ENCODE data around the gene GBP1.
A peak's percentile ranks its signal among the peaks of the same experiment; 100 is the strongest.

The GBP1 gene

GRCh38 chr1:89065079-89065868 lies at the start of gene GBP1:
TSS of gene GBP1 (minus strand) at chr1:89065208. CDS start at chr1:89063234, 1,974 bp downstream.
- H3K27ac ChIP-seq (ENCODE audit: low read depth, low read length), result peak within 1 kb of the TSS; percentile 85
- H3K4me1 ChIP-seq (ENCODE audit: control insufficient read depth, insufficient read depth, low read length, unreplicated experiment), result peaks cover 18% of the 10 kb centered on the region
- peak within 1 kb of the TSS; percentile 43 for H2AFZ ChIP-seq (ENCODE audit: low read length, unreplicated experiment)
- H3K27me3 ChIP-seq (ENCODE audit: insufficient read depth, low read length), result no peaks in the 10 kb centered on the region
- H3K79me2 ChIP-seq (ENCODE audit: control insufficient read depth, insufficient read depth, low read length, unreplicated experiment), result peaks cover 34% of the 10 kb centered on the region
- H3K4me3 ChIP-seq (ENCODE audit: low read depth, low read length), result peak within 1 kb of the TSS; percentile 78
- H3K36me3 ChIP-seq (ENCODE audit: insufficient read depth, low read length), result peaks cover 14% of the 10 kb centered on the region

- Histone ChIP-seq H3K27me3 (ENCODE audit: insufficient read depth, low read length) (no peaks in the 10 kb centered on the region), H3K36me3 (ENCODE audit: insufficient read depth, low read length) (peaks cover 21% of the 10 kb centered on the region), H3K4me1 (ENCODE audit: control insufficient read depth, insufficient read depth, low read length, unreplicated experiment) (no peaks in the 10 kb centered on the region), H3K79me2 (ENCODE audit: control insufficient read depth, insufficient read depth, low read length, unreplicated experiment) (no peaks in the 10 kb centered on the region), H3K27ac (ENCODE audit: low read depth, low read length) (no peak overlapping the region), H3K4me3 (ENCODE audit: low read depth, low read length) (no peak overlapping the region), H2AFZ (ENCODE audit: low read length, unreplicated experiment) (no peak overlapping the region)
Observed at GRCh38 chr1:89114662-89115061, 49.7 kb upstream of the GBP1 start.

GRCh38 chr1:89112871-89113613 lies 48.0 kb upstream of the GBP1 start:
- no peaks in the 10 kb centered on the region for H3K79me2 ChIP-seq (ENCODE audit: control insufficient read depth, insufficient read depth, low read length, unreplicated experiment)
- H3K27me3 ChIP-seq (ENCODE audit: insufficient read depth, low read length), result no peaks in the 10 kb centered on the region
- no peak overlapping the region for H3K4me3 ChIP-seq (ENCODE audit: low read depth, low read length)
- H3K36me3 ChIP-seq (ENCODE audit: insufficient read depth, low read length), result peaks cover 6% of the 10 kb centered on the region
- no peaks in the 10 kb centered on the region for H3K4me1 ChIP-seq (ENCODE audit: control insufficient read depth, insufficient read depth, low read length, unreplicated experiment)
- no peak overlapping the region for H2AFZ ChIP-seq (ENCODE audit: low read length, unreplicated experiment)
- H3K27ac ChIP-seq (ENCODE audit: low read depth, low read length), result no peak overlapping the region

GRCh38 chr1:89104687-89105086 lies 39.7 kb upstream of the GBP1 start:
- no peaks in the 10 kb centered on the region for H3K27me3 ChIP-seq (ENCODE audit: insufficient read depth, low read length)
- H3K36me3 ChIP-seq (ENCODE audit: insufficient read depth, low read length), result peaks cover 7% of the 10 kb centered on the region; the same call in 1 of the 2 replicates
- no peak overlapping the region for H2AFZ ChIP-seq (ENCODE audit: low read length, unreplicated experiment)
- no peaks in the 10 kb centered on the region for H3K79me2 ChIP-seq (ENCODE audit: control insufficient read depth, insufficient read depth, low read length, unreplicated experiment)
- H3K27ac ChIP-seq (ENCODE audit: low read depth, low read length), result no peak overlapping the region
- H3K4me1 ChIP-seq (ENCODE audit: control insufficient read depth, insufficient read depth, low read length, unreplicated experiment), result no peaks in the 10 kb centered on the region
- no peak overlapping the region for H3K4me3 ChIP-seq (ENCODE audit: low read depth, low read length)

- Histone ChIP-seq H3K27me3 (ENCODE audit: insufficient read depth, low read length) (no peaks in the 10 kb centered on the region), H3K36me3 (ENCODE audit: insufficient read depth, low read length) (peaks cover 7% of the 10 kb centered on the region; the same call in 1 of the 2 replicates), H3K4me3 (ENCODE audit: low read depth, low read length) (no peak overlapping the region), H3K79me2 (ENCODE audit: control insufficient read depth, insufficient read depth, low read length, unreplicated experiment) (no peaks in the 10 kb centered on the region), H3K4me1 (ENCODE audit: control insufficient read depth, insufficient read depth, low read length, unreplicated experiment) (no peaks in the 10 kb centered on the region), H2AFZ (ENCODE audit: low read length, unreplicated experiment) (no peak overlapping the region), H3K27ac (ENCODE audit: low read depth, low read length) (no peak overlapping the region)
Observed at GRCh38 chr1:89104147-89104546, 39.1 kb upstream of the GBP1 start.

GRCh38 chr1:89102021-89102420 lies 37.0 kb upstream of the GBP1 start:
- Histone ChIP-seq H3K4me1 (ENCODE audit: control insufficient read depth, insufficient read depth, low read length, unreplicated experiment) (no peaks in the 10 kb centered on the region), H3K79me2 (ENCODE audit: control insufficient read depth, insufficient read depth, low read length, unreplicated experiment) (no peaks in the 10 kb centered on the region), H2AFZ (ENCODE audit: low read length, unreplicated experiment) (no peak overlapping the region), H3K36me3 (ENCODE audit: insufficient read depth, low read length) (peaks cover 7% of the 10 kb centered on the region; the same call in 1 of the 2 replicates), H3K4me3 (ENCODE audit: low read depth, low read length) (no peak overlapping the region), H3K27me3 (ENCODE audit: insufficient read depth, low read length) (no peaks in the 10 kb centered on the region), H3K27ac (ENCODE audit: low read depth, low read length) (no peak overlapping the region)

GRCh38 chr1:89100412-89100811 lies 35.4 kb upstream of the GBP1 start:
- Histone ChIP-seq H2AFZ (ENCODE audit: low read length, unreplicated experiment) (no peak overlapping the region), H3K79me2 (ENCODE audit: control insufficient read depth, insufficient read depth, low read length, unreplicated experiment) (no peaks in the 10 kb centered on the region), H3K27ac (ENCODE audit: low read depth, low read length) (no peak overlapping the region), H3K27me3 (ENCODE audit: insufficient read depth, low read length) (no peaks in the 10 kb centered on the region), H3K4me3 (ENCODE audit: low read depth, low read length) (no peak overlapping the region), H3K4me1 (ENCODE audit: control insufficient read depth, insufficient read depth, low read length, unreplicated experiment) (no peaks in the 10 kb centered on the region), H3K36me3 (ENCODE audit: insufficient read depth, low read length) (peaks cover 3% of the 10 kb centered on the region; the same call in 1 of the 2 replicates)

- no peaks in the 10 kb centered on the region for H3K79me2 ChIP-seq (ENCODE audit: control insufficient read depth, insufficient read depth, low read length, unreplicated experiment)
- no peaks in the 10 kb centered on the region for H3K36me3 ChIP-seq (ENCODE audit: insufficient read depth, low read length)
- H3K27ac ChIP-seq (ENCODE audit: low read depth, low read length), result no peak overlapping the region
- no peaks in the 10 kb centered on the region for H3K27me3 ChIP-seq (ENCODE audit: insufficient read depth, low read length)
- H3K4me3 ChIP-seq (ENCODE audit: low read depth, low read length), result no peak overlapping the region
- no peaks in the 10 kb centered on the region for H3K4me1 ChIP-seq (ENCODE audit: control insufficient read depth, insufficient read depth, low read length, unreplicated experiment)
- no peak overlapping the region for H2AFZ ChIP-seq (ENCODE audit: low read length, unreplicated experiment)
Observed at GRCh38 chr1:89098857-89099256, 33.8 kb upstream of the GBP1 start.

- no peak overlapping the region for H3K27ac ChIP-seq (ENCODE audit: low read depth, low read length)
- H3K4me1 ChIP-seq (ENCODE audit: control insufficient read depth, insufficient read depth, low read length, unreplicated experiment), result no peaks in the 10 kb centered on the region
- no peaks in the 10 kb centered on the region for H3K27me3 ChIP-seq (ENCODE audit: insufficient read depth, low read length)
- no peaks in the 10 kb centered on the region for H3K36me3 ChIP-seq (ENCODE audit: insufficient read depth, low read length)
- H3K4me3 ChIP-seq (ENCODE audit: low read depth, low read length), result no peak overlapping the region
- no peaks in the 10 kb centered on the region for H3K79me2 ChIP-seq (ENCODE audit: control insufficient read depth, insufficient read depth, low read length, unreplicated experiment)
- H2AFZ ChIP-seq (ENCODE audit: low read length, unreplicated experiment), result no peak overlapping the region
Observed at GRCh38 chr1:89095737-89096136, 30.7 kb upstream of the GBP1 start.

GRCh38 chr1:89089962-89090361 lies 25.0 kb upstream of the GBP1 start:
- Histone ChIP-seq H3K79me2 (ENCODE audit: control insufficient read depth, insufficient read depth, low read length, unreplicated experiment) (no peaks in the 10 kb centered on the region), H3K4me3 (ENCODE audit: low read depth, low read length) (no peak overlapping the region), H3K36me3 (ENCODE audit: insufficient read depth, low read length) (no peaks in the 10 kb centered on the region), H2AFZ (ENCODE audit: low read length, unreplicated experiment) (no peak overlapping the region), H3K27ac (ENCODE audit: low read depth, low read length) (no peak overlapping the region), H3K4me1 (ENCODE audit: control insufficient read depth, insufficient read depth, low read length, unreplicated experiment) (no peaks in the 10 kb centered on the region), H3K27me3 (ENCODE audit: insufficient read depth, low read length) (no peaks in the 10 kb centered on the region)

- no peak overlapping the region for H2AFZ ChIP-seq (ENCODE audit: low read length, unreplicated experiment)
- no peak overlapping the region for H3K4me3 ChIP-seq (ENCODE audit: low read depth, low read length)
- H3K36me3 ChIP-seq (ENCODE audit: insufficient read depth, low read length), result no peaks in the 10 kb centered on the region
Observed at GRCh38 chr1:89088572-89088971, 23.6 kb upstream of the GBP1 start.

More at GRCh38 chr1:89088572-89088971, 23.6 kb upstream of the GBP1 start:
- H3K27me3 ChIP-seq (ENCODE audit: insufficient read depth, low read length), result no peaks in the 10 kb centered on the region
- H3K4me1 ChIP-seq (ENCODE audit: control insufficient read depth, insufficient read depth, low read length, unreplicated experiment), result no peaks in the 10 kb centered on the region
- H3K79me2 ChIP-seq (ENCODE audit: control insufficient read depth, insufficient read depth, low read length, unreplicated experiment), result no peaks in the 10 kb centered on the region
- H3K27ac ChIP-seq (ENCODE audit: low read depth, low read length), result no peak overlapping the region

All from ACC112 (cell line).